ELR (cell line): ENCODE measurements around the gene INSR.

Experiments
- DNase-seq: peaks from one replicate; pipeline ENCODE4 v3.0.0-alpha.2; 2015; ENCODE audit warnings: low read depth

INSR gene

DNA sequence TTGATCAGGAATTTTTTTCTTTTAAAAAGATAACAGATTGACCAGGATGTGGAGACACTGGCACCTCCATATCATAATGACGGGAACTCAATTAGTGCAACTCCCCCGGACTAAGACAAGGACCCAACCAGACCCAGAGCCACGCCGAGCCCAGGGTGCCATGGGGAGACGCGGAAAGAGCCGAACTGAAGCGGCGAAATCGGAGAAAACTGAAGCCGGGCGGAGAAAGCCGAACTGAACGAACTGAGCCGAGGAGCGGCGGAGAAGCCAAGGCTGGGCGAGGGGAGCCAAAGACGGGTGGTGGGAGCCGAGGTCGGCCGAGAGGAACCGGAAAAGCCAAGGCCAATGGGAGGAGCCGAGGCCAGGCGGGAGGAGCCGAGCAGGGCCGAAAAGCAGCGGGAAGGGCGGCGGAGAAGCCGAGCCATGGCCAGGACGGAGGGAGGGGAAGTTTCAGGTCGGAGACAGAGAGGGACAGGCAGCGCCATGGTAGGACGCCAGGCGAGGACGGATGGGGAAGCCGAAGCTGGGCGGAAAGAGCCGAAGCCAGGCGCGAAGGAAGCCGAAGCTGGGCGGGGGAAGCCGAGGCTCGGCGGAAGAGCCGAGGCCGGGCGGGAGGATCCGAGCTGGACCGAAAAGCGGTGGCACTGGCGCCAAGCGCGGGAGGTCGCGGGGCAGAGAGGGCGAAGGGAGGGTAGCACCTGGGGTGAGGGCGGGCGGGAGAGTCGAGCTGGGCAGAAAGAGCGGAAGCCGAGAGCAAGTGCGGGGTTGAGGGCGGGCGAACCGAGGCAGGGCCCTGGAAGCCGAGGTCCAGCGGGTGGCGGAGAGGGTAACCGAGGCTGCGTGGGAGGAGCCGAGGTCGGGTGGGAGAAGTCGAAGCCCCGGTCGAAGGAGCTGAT, 195.3 kb downstream of the INSR start:
- DNase-seq = peak; percentile 91

DNA sequence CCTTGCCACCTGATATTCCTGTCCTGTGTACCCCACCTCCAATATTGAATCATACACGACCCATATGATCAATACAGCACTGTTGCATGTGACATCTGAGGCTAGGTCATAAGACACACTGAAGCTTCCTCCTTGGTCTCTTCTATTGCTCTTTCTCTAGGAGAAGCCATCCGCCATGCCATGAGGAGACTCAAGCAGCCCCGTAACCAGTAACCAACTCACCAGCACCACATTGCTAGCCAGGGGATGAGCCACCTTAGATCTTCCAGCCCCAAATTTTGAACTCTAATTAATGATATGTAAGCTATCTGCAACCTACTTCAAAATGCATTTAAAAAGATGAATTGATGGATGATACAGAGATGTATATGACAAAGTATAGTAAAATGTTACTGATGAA, 196.1 kb downstream of the INSR start:
- no peak for DNase-seq

DNA sequence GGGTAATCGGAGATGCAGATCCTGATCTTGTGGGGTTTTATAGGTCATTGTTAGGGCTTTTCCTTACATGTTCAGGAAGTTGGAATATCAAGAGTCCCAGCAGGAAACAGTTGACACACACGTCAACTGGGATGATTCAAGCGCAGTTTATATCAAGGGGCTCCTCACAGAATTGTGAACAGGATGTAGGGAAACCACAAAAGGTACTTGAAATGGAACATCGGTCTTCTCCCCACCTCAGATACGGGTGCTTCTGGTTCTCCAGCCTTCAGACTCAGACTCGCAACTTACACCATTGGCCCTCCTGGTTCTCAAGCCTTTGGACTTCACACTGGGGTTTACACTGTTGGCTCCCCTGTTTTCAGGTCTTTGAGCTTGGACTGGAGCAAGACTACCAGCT, 205.2 kb downstream of the INSR start:
- no peak for DNase-seq

DNA sequence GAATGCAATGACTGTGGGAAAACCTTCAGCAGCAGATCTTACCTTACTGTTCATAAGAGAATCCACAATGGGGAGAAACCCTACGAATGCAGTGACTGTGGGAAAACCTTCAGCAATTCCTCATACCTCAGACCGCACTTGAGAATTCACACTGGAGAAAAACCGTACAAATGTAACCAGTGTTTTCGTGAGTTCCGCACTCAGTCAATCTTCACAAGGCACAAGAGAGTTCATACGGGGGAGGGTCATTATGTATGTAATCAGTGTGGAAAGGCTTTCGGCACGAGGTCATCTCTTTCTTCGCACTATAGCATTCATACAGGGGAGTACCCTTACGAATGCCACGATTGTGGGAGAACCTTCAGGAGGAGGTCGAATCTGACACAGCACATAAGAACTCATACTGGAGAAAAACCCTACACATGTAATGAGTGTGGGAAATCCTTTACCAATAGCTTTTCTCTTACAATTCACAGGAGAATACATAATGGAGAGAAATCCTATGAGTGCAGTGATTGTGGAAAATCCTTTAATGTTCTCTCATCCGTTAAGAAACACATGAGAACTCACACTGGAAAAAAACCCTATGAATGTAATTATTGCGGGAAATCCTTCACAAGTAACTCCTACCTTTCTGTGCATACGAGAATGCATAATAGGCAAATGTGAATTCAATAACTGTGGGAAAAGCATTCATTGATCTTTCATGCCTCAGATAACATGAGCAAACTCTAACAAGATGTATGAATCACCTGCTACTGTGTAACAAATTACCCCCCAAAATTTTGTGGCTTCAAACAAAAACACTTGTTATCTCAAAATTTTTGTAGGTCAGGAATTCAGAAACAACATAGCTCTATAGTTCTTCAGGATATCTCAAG, 210.9 kb downstream of the INSR start:
- DNase-seq = peak; percentile 25

DNA sequence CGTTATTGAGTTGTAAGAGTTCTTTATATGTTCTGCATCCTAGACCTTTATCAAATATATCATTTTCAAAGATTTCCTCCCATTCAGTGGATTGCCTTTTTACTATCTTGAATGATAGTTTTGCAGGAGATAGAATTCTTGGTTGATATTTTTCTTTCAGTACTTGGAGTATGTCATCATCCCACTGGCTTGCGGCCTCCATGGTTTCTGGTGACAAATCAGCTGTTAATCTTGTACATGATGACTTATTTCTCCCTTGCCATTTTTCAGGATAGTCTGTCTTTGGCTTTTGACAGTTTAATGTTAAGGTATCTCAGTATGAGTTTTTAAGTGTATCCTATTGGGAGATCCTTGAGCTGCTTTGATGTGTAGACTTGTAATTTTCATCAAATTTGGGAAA, 216.2 kb downstream of the INSR start:
- DNase-seq = peak; percentile 7

DNA sequence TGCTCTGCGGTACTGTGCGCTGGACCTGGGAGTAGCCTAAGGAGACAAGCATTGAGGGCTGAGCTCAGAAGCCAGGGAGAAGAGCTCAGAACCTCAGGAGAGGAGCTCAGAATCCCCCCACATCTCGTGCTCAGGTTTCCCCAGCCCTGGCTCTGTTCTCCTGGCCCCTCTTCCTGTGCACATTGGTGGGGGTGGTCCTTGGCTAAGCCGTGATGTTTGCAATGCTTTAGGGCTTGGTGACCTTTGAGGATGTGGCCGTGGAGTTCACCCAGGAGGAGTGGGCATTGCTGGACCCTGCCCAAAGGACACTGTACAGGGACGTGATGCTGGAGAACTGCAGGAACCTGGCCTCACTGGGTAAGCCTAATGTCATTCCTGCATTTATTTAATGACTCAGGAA, 218.1 kb downstream of the INSR start:
- DNase-seq = no peak

DNA sequence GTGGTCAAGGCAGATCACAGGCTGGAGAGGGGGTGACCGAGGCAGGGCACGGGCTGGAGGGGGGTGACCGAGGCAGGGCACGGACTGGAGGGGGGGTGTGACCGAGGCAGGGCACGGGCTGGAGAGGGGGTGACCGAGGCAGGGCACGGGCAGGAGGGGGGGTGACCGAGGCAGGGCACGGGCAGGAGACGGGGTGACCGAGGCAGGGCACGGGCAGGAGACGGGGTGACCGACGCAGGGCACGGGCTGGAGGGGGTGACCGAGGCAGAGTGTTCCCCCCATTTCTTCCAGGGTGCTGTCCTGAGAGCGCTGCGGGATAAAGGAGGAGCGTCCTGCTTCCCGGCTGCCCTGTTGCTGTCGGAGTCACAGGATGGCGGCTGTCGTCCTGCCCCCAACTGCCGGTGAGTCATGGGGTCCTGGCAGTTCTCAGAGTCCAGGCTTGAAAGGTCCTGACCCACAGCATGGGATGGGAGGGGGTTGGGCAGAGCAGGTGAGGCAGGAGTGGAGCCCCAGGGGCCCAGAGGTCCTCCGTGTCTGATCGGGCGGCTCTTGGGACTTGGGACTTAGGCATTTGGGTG, 219.4 kb downstream of the INSR start:
- no peak for DNase-seq

DNA sequence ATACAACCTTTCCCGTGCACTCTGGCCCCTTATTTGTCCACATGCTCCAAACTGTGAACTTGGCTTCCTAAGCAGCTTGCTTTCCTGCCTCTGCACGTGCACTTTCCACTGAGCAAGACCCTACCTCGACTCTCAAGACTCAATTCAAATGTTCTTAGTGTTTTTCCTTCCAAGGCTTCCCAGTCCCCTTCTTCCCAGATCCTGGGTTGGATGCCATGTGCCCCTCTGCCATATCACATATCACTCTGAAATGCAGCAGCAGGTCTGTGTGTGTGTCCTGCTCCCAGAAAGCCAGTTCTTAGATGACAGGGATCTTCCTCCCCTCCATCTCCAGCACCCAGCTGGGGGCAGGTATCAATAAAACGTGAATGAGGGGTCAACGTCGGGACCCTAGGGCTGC, 221.7 kb downstream of the INSR start:
- no peak for DNase-seq

DNA sequence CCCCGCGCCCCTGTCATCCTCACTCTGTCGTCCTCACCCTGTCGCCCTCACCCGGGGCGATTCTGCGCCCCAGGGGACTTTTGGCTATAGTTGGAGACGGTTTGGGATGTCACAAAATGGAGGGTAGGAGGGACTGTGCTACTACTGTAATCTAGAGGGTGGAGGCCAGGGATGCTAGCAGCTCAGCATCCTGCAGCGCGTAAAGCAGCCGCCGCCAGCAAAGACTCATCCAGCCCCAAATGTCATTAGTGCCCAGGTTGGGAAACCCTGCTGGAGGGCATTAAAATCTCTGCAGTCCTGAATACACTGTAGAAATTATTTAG, 224.3 kb downstream of the INSR start:
- DNase-seq = peak; percentile 33

DNA sequence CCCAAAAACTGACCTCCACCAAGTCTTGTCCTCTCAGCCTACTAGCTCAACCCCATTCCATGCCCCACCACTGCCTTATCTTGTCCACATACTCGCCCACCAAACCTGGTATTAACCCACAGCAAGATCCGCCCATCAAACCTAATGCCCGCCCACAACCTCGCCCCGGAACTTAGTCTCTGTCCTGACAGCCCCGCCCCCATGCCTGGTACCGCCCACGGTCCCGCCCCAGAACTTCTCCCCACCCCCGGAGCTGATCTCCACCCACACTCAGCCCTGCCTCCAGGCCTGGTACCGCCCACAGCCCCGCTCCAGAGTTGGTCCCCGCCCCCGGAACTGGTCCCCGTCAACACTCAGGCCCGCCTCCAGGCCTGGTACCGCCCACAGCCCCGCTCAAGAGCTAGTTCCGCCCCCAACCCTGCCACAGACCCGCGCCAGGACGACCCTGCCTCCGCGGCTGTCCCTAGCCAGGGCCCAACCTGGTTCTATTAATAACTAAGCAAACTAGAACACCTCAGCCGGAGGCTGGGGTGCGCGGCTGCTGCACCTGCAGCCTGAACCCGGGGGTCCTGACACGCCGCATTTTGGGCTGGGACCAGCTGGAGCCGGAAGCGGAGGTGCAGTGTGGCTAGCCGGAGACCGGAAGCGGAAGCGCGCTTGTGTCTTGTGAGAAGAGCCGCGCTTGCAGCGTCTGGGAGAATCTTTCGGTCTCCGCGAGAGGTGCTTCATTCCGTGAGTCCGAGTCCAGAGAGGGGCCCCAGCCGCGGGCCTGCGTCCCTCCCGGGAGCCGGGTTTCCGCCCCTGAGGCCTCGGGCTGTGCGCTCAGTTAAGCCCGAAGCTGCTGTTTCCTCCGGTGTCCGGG, 224.9 kb downstream of the INSR start, which contains the start of gene ZNF557:
Gene ZNF557, plus strand, starts transcription at position 662 of the 862 bp plus-strand sequence. CDS start 5,372 bp downstream, outside the sequence.
- peak; percentile 98 for DNase-seq

DNA sequence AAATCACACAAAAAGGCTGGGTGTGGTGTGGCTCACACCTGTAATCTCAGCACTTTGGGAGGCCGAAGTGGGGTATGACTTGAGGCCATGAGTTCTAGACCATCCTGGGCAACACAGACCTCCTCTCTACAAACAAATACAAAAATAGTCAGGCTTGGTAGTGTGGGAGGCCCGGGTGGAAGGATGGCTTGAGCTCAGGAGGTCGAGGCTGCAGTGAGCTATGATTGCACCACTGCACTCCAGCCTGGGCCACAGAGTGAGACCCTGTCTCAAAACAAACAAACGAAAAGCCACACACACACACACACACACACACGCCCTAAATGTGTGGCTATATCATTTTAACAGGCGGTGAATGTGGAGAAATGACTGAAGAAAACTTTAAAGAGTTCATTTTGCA, 225.6 kb downstream of the INSR start:
- no peak for DNase-seq

DNA sequence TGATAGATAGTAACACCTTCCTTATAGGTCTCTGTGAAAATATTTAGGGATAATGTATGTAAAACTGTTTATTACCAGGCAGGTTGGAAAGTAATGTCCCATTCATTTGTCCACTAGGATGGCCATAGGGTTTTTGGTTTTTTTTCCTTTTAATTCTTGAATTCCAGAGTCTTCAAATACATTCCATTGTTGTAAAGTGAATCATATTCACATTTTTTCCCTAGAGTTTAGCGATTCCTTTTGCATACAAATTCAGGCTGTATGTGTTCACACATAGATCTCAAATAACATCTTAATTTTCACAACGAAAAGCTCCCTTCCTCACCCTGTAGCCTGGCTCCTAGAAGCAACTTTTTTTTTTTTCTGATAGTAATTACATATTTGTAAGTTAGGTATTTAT, 226.5 kb downstream of the INSR start:
- peak; percentile 49 for DNase-seq

DNA sequence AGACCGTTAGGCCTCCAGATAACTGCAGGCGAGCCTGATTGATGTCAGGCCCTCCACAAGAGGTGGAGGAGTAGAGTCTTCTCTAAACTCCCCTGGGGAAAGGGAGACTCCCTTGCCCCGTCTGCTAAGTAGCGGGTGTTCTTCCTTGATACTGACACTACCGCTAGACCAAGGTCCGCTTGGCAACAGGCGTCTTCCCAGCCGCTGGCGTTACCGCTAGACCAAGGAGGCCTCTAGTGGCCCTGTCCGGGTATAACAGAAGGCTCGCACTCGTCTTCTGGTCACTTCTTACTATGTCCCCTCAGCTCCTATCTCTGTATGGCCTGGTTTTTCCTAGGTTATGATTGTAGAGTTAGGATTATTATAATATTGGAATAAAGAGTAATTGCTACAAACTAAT, 227.1 kb downstream of the INSR start:
- peak; percentile 22 for DNase-seq

DNA sequence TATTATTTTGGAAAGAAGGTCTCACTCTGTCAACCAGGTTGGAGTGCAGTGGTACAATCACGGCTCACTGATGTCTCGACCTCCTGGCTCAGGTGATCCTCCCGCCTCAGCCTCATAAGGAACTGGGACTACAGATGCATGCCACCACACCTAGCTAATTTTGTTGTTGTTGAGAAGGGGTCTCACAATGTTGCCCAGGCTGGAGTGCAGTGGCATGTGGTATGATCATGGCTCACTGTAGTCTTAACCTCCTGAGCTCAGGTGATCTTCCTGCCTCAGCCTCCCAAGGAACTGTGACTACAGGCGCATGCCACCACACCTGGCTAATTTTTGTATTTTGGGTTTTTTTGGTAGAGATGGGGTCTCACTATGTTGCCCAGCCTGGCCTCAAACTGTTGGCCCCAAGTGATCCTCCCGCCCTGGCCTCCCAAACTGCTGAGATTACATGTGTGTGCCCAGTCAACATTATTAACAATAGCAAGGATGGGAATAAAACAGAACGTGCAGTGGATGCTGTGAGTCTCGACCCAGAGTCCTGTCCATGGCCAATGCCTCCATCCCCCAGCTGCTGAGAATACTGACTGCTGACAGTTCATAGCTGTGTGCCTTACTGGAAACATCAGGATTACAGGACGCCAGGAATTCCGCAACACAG, 230.3 kb downstream of the INSR start:
- no peak for DNase-seq

DNA sequence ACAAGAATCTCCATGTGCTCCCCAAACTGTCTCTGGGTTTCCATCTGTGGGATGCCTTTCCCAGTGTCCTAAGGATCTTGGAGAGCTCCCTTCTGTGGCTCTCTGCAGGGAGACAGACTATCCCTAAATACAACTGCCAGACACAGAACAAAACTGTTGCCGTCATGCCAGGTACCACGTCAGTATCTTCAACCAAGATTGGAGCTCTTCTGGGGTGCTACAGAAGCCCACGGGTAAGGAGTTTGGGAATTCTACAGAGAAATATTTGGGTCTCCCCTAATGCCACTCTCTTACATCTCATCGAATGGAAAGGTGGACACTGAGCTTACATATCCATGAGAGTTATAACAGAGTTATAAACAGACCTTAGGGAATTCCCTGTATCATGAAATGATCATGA, 230.9 kb downstream of the INSR start:
- DNase-seq = no peak
